ENCODE results near the gene SLC37A1.

SLC37A1 gene

GRCh38 chr21:42583477-42584295 lies 70.0 kb downstream of the SLC37A1 start:
- Histone ChIP-seq H2BK15ac (replicated peaks; ENCODE audit: low read depth) (no peak overlapping the region), H3K9ac (ENCODE audit: low read length) (no peak overlapping the region), H3K4me3 (ENCODE audit: low read length) (no peak overlapping the region), H3K4me1 (ENCODE audit: control insufficient read depth, low read depth, low read length) (no peaks in the 10 kb centered on the region), H3K23ac (ENCODE audit: low read length) (no peak overlapping the region), H3K36me3 (ENCODE audit: control insufficient read depth, insufficient read depth, low read length) (no peaks in the 10 kb centered on the region), H2AK5ac (ENCODE audit: low read length) (no peak overlapping the region), H2BK120ac (ENCODE audit: low read depth, low read length) (no peak overlapping the region), H3K79me1 (ENCODE audit: low read length) (no peaks in the 10 kb centered on the region), H3K4me2 (ENCODE audit: low read length) (no peak overlapping the region), H3K56ac (ENCODE audit: low read length) (no peak overlapping the region), H3K27me3 (ENCODE audit: insufficient read depth, low read length, poor library complexity) (no peaks in the 10 kb centered on the region), H3K18ac (ENCODE audit: low read length) (no peak overlapping the region), H2BK5ac (ENCODE audit: low read length) (no peak overlapping the region), H3K79me2 (ENCODE audit: control insufficient read depth, insufficient read depth, low read length) (no peaks in the 10 kb centered on the region), H4K5ac (ENCODE audit: low read length) (no peak overlapping the region), H3K4ac (ENCODE audit: low read depth, low read length) (no peak overlapping the region), H3K27ac (ENCODE audit: low read depth, low read length) (no peak overlapping the region), H4K8ac (ENCODE audit: low read depth, low read length) (no peak overlapping the region)
- no peak for DNase-seq
- no CpG with 5 or more reads among the region's 20 CpGs for WGBS (ENCODE audit: extremely low coverage, insufficient coverage, low lambda C conversion rate)

DNA sequence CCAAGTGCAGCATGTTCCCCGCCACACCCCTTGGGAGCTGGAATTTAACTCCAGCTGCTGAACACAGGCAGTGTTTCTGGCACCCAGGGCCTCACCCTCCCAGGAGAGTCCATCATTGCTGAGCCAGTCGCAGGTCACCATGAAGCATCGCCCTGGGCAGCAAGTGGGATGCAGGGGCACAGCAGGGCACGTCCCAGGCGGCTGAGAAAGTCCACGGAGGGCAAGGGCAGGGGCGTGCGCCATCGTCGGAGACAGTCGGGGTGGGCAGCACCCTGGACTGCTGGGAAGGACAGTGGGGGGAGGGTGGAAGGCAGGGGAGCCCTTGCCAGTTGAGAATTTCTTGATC lies 70.6 kb downstream of the SLC37A1 start:
- H3K27me3 ChIP-seq (ENCODE audit: insufficient read depth, low read length, poor library complexity), result no peaks in the 10 kb centered on the region

GRCh38 chr21:42585881-42586280 lies 72.2 kb downstream of the SLC37A1 start:
- Histone ChIP-seq H3K56ac (ENCODE audit: low read length) (no peak overlapping the region), H3K27me3 (ENCODE audit: insufficient read depth, low read length, poor library complexity) (no peaks in the 10 kb centered on the region), H3K4me2 (ENCODE audit: low read length) (no peak overlapping the region), H3K23ac (ENCODE audit: low read length) (no peak overlapping the region), H4K5ac (ENCODE audit: low read length) (no peak overlapping the region), H3K9ac (ENCODE audit: low read length) (no peak overlapping the region), H2BK120ac (ENCODE audit: low read depth, low read length) (no peak overlapping the region), H3K79me1 (ENCODE audit: low read length) (no peaks in the 10 kb centered on the region), H2BK15ac (replicated peaks; ENCODE audit: low read depth) (no peak overlapping the region), H2BK5ac (ENCODE audit: low read length) (no peak overlapping the region), H3K36me3 (ENCODE audit: control insufficient read depth, insufficient read depth, low read length) (no peaks in the 10 kb centered on the region), H3K18ac (ENCODE audit: low read length) (no peak overlapping the region), H3K4ac (ENCODE audit: low read depth, low read length) (no peak overlapping the region), H3K27ac (ENCODE audit: low read depth, low read length) (no peak overlapping the region), H3K4me1 (ENCODE audit: control insufficient read depth, low read depth, low read length) (no peaks in the 10 kb centered on the region), H4K8ac (ENCODE audit: low read depth, low read length) (no peak overlapping the region), H3K79me2 (ENCODE audit: control insufficient read depth, insufficient read depth, low read length) (no peaks in the 10 kb centered on the region), H3K4me3 (ENCODE audit: low read length) (no peak overlapping the region), H2AK5ac (ENCODE audit: low read length) (no peak overlapping the region)
- DNase-seq, result no peak
- WGBS (ENCODE audit: extremely low coverage, insufficient coverage, low lambda C conversion rate), result no CpG with 5 or more reads among the region's 10 CpGs

More for the DNA sequence above, 70.6 kb downstream of the SLC37A1 start:
- no peak overlapping the region for H3K27ac ChIP-seq (ENCODE audit: low read depth, low read length)
- no peak overlapping the region for H4K5ac ChIP-seq (ENCODE audit: low read length)
- no peak overlapping the region for H3K4me3 ChIP-seq (ENCODE audit: low read length)
- no CpG with 5 or more reads among the region's 11 CpGs for WGBS (ENCODE audit: extremely low coverage, insufficient coverage, low lambda C conversion rate)
- no peak overlapping the region for H4K8ac ChIP-seq (ENCODE audit: low read depth, low read length)
- H3K18ac ChIP-seq (ENCODE audit: low read length), result no peak overlapping the region
- H3K4me1 ChIP-seq (ENCODE audit: control insufficient read depth, low read depth, low read length), result no peaks in the 10 kb centered on the region
- no peaks in the 10 kb centered on the region for H3K79me2 ChIP-seq (ENCODE audit: control insufficient read depth, insufficient read depth, low read length)
- H3K79me1 ChIP-seq (ENCODE audit: low read length), result no peaks in the 10 kb centered on the region
- no peak overlapping the region for H2BK15ac ChIP-seq (replicated peaks; ENCODE audit: low read depth)
- no peak for DNase-seq
- no peak overlapping the region for H2BK5ac ChIP-seq (ENCODE audit: low read length)
- H2AK5ac ChIP-seq (ENCODE audit: low read length), result no peak overlapping the region
- no peak overlapping the region for H2BK120ac ChIP-seq (ENCODE audit: low read depth, low read length)
- H3K36me3 ChIP-seq (ENCODE audit: control insufficient read depth, insufficient read depth, low read length), result no peaks in the 10 kb centered on the region
- H3K4ac ChIP-seq (ENCODE audit: low read depth, low read length), result no peak overlapping the region
- no peak overlapping the region for H3K23ac ChIP-seq (ENCODE audit: low read length)
- H3K4me2 ChIP-seq (ENCODE audit: low read length), result no peak overlapping the region
- H3K56ac ChIP-seq (ENCODE audit: low read length), result no peak overlapping the region
- H3K9ac ChIP-seq (ENCODE audit: low read length), result no peak overlapping the region

- no peak overlapping the region for H3K4ac ChIP-seq (ENCODE audit: low read depth, low read length)
- no peak overlapping the region for H3K9ac ChIP-seq (ENCODE audit: low read length)
- no peak overlapping the region for H3K23ac ChIP-seq (ENCODE audit: low read length)
- no peaks in the 10 kb centered on the region for H3K4me1 ChIP-seq (ENCODE audit: control insufficient read depth, low read depth, low read length)
- H3K4me3 ChIP-seq (ENCODE audit: low read length), result no peak overlapping the region
- H4K8ac ChIP-seq (ENCODE audit: low read depth, low read length), result no peak overlapping the region
- no peak for DNase-seq
- no peak overlapping the region for H3K18ac ChIP-seq (ENCODE audit: low read length)
- H2BK15ac ChIP-seq (replicated peaks; ENCODE audit: low read depth), result no peak overlapping the region
- no peak overlapping the region for H3K4me2 ChIP-seq (ENCODE audit: low read length)
- no peaks in the 10 kb centered on the region for H3K79me1 ChIP-seq (ENCODE audit: low read length)
- H4K5ac ChIP-seq (ENCODE audit: low read length), result no peak overlapping the region
- no CpG with 5 or more reads among the region's 19 CpGs for WGBS (ENCODE audit: extremely low coverage, insufficient coverage, low lambda C conversion rate)
- H3K27me3 ChIP-seq (ENCODE audit: insufficient read depth, low read length, poor library complexity), result no peaks in the 10 kb centered on the region
- no peak overlapping the region for H2BK120ac ChIP-seq (ENCODE audit: low read depth, low read length)
- no peak overlapping the region for H3K56ac ChIP-seq (ENCODE audit: low read length)
- no peak overlapping the region for H3K27ac ChIP-seq (ENCODE audit: low read depth, low read length)
- no peak overlapping the region for H2AK5ac ChIP-seq (ENCODE audit: low read length)
- H2BK5ac ChIP-seq (ENCODE audit: low read length), result no peak overlapping the region
- no peaks in the 10 kb centered on the region for H3K36me3 ChIP-seq (ENCODE audit: control insufficient read depth, insufficient read depth, low read length)
- no peaks in the 10 kb centered on the region for H3K79me2 ChIP-seq (ENCODE audit: control insufficient read depth, insufficient read depth, low read length)
Measured at GRCh38 chr21:42586406-42586805, 72.8 kb downstream of the SLC37A1 start.

DNA sequence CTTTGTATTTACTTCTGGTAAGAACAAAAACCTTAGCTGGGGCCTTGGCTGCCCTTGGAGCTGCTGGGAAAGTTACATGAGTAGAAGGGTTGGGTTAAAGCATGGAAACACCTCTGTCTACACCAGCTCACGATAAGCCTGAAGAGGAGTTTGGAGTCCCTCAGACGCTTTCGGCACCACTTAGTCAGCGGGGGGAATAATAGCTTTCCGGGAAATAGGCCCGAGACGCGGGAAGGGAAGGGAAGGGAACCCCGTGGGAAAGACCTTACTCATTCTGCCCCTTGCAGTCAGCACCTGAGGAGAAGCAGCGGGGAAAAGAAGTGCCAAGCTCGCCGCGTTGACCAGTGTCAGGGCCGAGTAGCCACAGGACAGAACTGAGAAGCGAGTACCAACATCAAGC lies 73.4 kb downstream of the SLC37A1 start:
- Histone ChIP-seq H3K27ac (ENCODE audit: low read depth, low read length) (no peak overlapping the region), H4K5ac (ENCODE audit: low read length) (no peak overlapping the region), H3K4me3 (ENCODE audit: low read length) (no peak overlapping the region), H2BK120ac (ENCODE audit: low read depth, low read length) (no peak overlapping the region), H2AK5ac (ENCODE audit: low read length) (no peak overlapping the region), H3K79me1 (ENCODE audit: low read length) (no peaks in the 10 kb centered on the region), H3K27me3 (ENCODE audit: insufficient read depth, low read length, poor library complexity) (no peaks in the 10 kb centered on the region), H3K36me3 (ENCODE audit: control insufficient read depth, insufficient read depth, low read length) (no peaks in the 10 kb centered on the region), H3K18ac (ENCODE audit: low read length) (no peak overlapping the region), H3K4me2 (ENCODE audit: low read length) (no peak overlapping the region), H3K4me1 (ENCODE audit: control insufficient read depth, low read depth, low read length) (no peaks in the 10 kb centered on the region), H3K4ac (ENCODE audit: low read depth, low read length) (no peak overlapping the region), H3K56ac (ENCODE audit: low read length) (no peak overlapping the region), H3K79me2 (ENCODE audit: control insufficient read depth, insufficient read depth, low read length) (no peaks in the 10 kb centered on the region), H3K23ac (ENCODE audit: low read length) (no peak overlapping the region), H2BK15ac (replicated peaks; ENCODE audit: low read depth) (no peak overlapping the region), H2BK5ac (ENCODE audit: low read length) (no peak overlapping the region), H3K9ac (ENCODE audit: low read length) (no peak overlapping the region), H4K8ac (ENCODE audit: low read depth, low read length) (no peak overlapping the region)
- WGBS (ENCODE audit: extremely low coverage, insufficient coverage, low lambda C conversion rate), result no CpG with 5 or more reads among the region's 15 CpGs
- no peak for DNase-seq
